Hepatocyte (in vitro differentiated cells): ENCODE measurements around the gene AVPR2. TPM values are rescaled to one million over a fixed set of nuclear protein-coding genes. Genes with fewer than 3 reads are reported as not detected.

Source experiments
- DNase-seq: peaks from one replicate; pipeline ENCODE4 v3.0.0-alpha.2; 2016; ENCODE audit warnings: low spot score
- H2AFZ ChIP-seq: fragments of 200-600 bp; sonication (generic); 2 replicates; pipeline ENCODE4 v1.6.0; 2016; ENCODE audit warnings: antibody characterized with exemption, mild to moderate bottlenecking
- H3K27ac ChIP-seq: fragments of 200-600 bp; sonication (generic); 2 replicates; pipeline ENCODE4 v1.5.1; 2016; ENCODE audit warnings: mild to moderate bottlenecking
- H3K27me3 ChIP-seq: fragments of 200-600 bp; sonication (generic); 2 replicates; pipeline ENCODE4 v1.6.1; 2016
- H3K36me3 ChIP-seq: fragments of 200-600 bp; sonication (generic); replicated peaks from 2 replicates; pipeline ENCODE4 v1.5.1; 2016; ENCODE audit warnings: low read depth; ENCODE audit not compliant: insufficient read depth
- H3K4me1 ChIP-seq: fragments of 200-600 bp; sonication (generic); 2 replicates; pipeline ENCODE4 v1.5.1; 2016; ENCODE audit warnings: mild to moderate bottlenecking, moderate library complexity; ENCODE audit not compliant: insufficient read depth
- H3K4me2 ChIP-seq: fragments of 200-600 bp; sonication (generic); 2 replicates; pipeline ENCODE4 v1.6.0; 2016
- H3K4me3 ChIP-seq: fragments of 200-600 bp; sonication (generic); 2 replicates; pipeline ENCODE4 v1.5.1; 2016; ENCODE audit warnings: mild to moderate bottlenecking
- H3K79me2 ChIP-seq: fragments of 200-600 bp; sonication (generic); 2 replicates; pipeline ENCODE4 v1.6.0; 2017; ENCODE audit warnings: mild to moderate bottlenecking
- H3K9me2 ChIP-seq: fragments of 200-600 bp; sonication (generic); replicated peaks from 2 replicates; pipeline ENCODE4 v1.6.0; 2017; ENCODE audit warnings: mild to moderate bottlenecking; ENCODE audit not compliant: insufficient read depth
- H3K9me3 ChIP-seq: fragments of 200-600 bp; sonication (generic); 2 replicates; pipeline ENCODE4 v1.5.1; 2016; ENCODE audit warnings: low read depth, mild to moderate bottlenecking
- H4K20me1 ChIP-seq: fragments of 200-600 bp; sonication (generic); 2 replicates; pipeline ENCODE4 v1.6.0; 2016; ENCODE audit warnings: mild to moderate bottlenecking; ENCODE audit not compliant: insufficient read depth, poor library complexity, severe bottlenecking
- CTCF ChIP-seq: fragments of 200-600 bp; sonication (generic); IDR thresholded peaks from 2 replicates; pipeline ENCODE4 v1.5.1; 2016; ENCODE audit warnings: antibody characterized with exemption, mild to moderate bottlenecking; ENCODE audit not compliant: poor library complexity
- EZH2 ChIP-seq: fragments of 200-600 bp; sonication (generic); IDR thresholded peaks from 2 replicates; pipeline ENCODE4 v1.6.1; 2016; ENCODE audit warnings: antibody characterized with exemption, mild to moderate bottlenecking, borderline replicate concordance
- EZH2phosphoT487 ChIP-seq: fragments of 200-600 bp; sonication (generic); IDR thresholded peaks from one replicate; pipeline ENCODE4 v1.6.1; 2018; ENCODE audit warnings: antibody characterized with exemption, mild to moderate bottlenecking, low read depth, moderate library complexity; ENCODE audit not compliant: unreplicated experiment, severe bottlenecking
- WGBS: methylation state at CpG from one replicate; pipeline ENCODE4 v1.1.6; 2016; ENCODE audit warnings: low lambda C conversion rate; ENCODE audit errors: missing lambda C conversion rate; 5-methylcytosine and 5-hydroxymethylcytosine counted together
- polyA plus RNA-seq: library from polyadenylated mRNA; unstranded; fragments of >200 nt; fragmentation: Nextera tagmentation; extraction: Ambion mirVana; gene quantifications from 2 replicates; pipeline ENCODE4 v1.2.1, GENCODE V29; 2016
- total RNA-seq: library from RNA; depleted of rRNA; stranded (reverse); fragments of >200 nt; gene quantifications from 2 replicates; pipeline ENCODE4 v1.2.3, GENCODE V29; 2014

Gene AVPR2
- total and polyA plus RNA-seq, 2 experiments from 2014 or later, result not detected

DNA sequence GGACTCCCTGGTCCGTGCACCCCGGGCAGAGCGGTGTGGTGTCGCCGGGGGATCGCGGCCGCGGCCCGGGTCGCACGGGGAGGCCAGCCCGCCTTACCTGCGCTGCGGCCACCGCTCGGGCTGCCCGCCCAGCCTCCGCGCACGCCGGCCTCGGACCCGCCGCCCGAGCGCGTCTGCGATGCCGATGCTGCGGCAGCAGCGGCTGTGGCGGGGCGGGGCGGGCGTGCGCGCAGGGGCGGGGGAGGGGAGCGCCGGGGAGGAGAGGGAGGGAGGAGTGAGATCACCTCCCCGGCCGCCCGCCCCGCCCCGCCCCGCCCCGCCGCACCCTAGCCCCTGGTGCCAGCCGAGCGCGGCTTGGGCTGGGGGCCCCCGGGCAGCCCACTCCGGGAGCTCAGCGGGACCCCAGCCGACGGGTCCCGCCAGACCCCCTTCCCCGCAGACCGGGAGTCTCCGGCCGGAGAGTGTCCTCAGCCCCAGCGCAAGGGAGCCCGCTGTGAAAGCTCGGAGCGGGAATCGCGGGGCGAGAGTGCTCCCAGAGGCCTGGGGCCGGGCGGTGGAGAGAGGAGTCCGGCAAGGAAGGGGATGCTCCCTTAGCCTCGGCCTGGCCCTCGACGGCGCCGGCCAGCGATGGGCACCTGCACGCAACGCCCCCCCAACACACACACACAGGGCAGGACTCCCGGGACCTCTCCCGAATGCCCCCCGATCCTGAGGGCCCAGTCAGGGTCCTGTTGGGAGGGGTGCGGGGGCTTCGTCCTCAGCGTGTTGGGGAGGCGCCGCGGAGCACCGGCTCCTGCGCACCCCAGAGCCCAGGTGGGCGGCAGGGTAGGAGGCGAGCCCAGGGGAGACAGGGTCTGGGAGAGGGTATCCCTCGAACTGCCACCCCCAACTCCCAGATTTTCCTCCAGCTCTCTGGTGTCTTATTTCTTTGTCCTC lies 18.2 kb upstream of the AVPR2 start, which contains the start of gene L1CAM:
Gene L1CAM (minus strand): TSS at position 206 of the 936 bp plus-strand sequence. CDS start 10,337 bp downstream, outside the sequence.
- Histone ChIP-seq H3K4me2 (peak within 1 kb of the TSS; percentile 68), H4K20me1 (no peaks in the 10 kb centered on the region), H3K79me2 (no peaks in the 10 kb centered on the region), H3K27ac (no peak within 1 kb of the TSS), H3K4me1 (no peaks in the 10 kb centered on the region), H3K9me3 (no peaks in the 10 kb centered on the region), H3K27me3 (peaks cover 29% of the 10 kb centered on the region), H3K9me2 (no peaks in the 10 kb centered on the region), H3K4me3 (no peak within 1 kb of the TSS), H3K36me3 (no peaks in the 10 kb centered on the region), H2AFZ (no peak within 1 kb of the TSS)
- 55% methylated on average over 25 of the region's 94 CpGs for WGBS
- TF ChIP-seq EZH2 (peak; percentile 32), EZH2phosphoT487 (no peak), CTCF (no peak)
- no peak for DNase-seq

DNA sequence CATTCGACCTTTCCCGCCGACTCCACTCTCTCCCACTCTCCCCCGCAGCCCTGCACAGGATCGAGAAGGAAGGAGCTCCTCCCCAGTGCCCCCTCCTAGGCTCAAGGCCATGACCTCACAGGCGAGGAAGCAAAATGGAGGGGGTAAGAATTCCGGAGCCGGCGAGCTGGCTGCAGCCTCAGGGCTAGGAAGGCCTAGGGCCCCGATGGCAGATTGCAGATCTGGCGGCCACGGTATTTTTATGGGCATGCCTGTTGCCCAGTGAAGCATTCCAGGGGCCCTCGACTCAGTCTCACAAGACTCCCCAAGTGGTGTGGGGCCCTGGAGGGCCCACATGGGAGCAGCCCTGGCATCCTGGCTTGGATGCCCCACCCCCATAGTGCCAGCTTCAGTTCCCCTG lies 17.6 kb upstream of the AVPR2 start:
- peaks cover 29% of the 10 kb centered on the region for H3K27me3 ChIP-seq
- WGBS, result 52% methylated on average over 13 of the region's 13 CpGs

DNA sequence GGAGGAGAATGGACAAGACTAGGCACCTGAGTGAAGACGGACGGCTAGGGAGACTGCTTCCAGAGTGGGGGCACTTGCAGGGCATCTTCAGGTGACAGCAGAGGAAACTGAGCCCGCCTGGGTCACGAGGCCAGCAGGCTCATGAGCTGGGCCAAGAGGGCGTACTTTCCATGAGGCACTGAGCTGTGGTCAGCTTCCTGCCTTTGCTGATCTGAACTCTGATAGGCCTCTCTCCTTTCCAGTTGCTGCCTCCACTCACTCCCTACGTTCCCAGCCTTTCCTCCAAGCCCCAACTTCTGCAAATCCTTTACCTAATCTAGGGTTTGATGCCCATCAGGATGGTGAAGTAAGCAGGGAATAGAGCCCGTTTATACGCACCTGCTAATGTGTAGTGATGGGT lies 17.1 kb upstream of the AVPR2 start:
- Histone ChIP-seq H3K27ac (no peak overlapping the region), H3K27me3 (peaks cover 29% of the 10 kb centered on the region), H3K9me3 (no peaks in the 10 kb centered on the region), H4K20me1 (no peaks in the 10 kb centered on the region), H2AFZ (no peak overlapping the region), H3K9me2 (no peaks in the 10 kb centered on the region), H3K4me1 (no peaks in the 10 kb centered on the region), H3K36me3 (no peaks in the 10 kb centered on the region), H3K4me3 (no peak overlapping the region), H3K4me2 (no peak overlapping the region), H3K79me2 (no peaks in the 10 kb centered on the region)
- whole genome bisulfite sequencing, result 70% methylated on average over 8 of the region's 8 CpGs
- TF ChIP-seq EZH2 (peak; percentile 1), EZH2phosphoT487 (no peak)
- no peak for DNase-seq

More for the DNA sequence above, 17.6 kb upstream of the AVPR2 start:
- TF ChIP-seq CTCF, result no peak
- TF ChIP-seq EZH2phosphoT487, result no peak
- Histone ChIP-seq H3K4me1 (no peaks in the 10 kb centered on the region), H3K79me2 (no peaks in the 10 kb centered on the region), H3K36me3 (no peaks in the 10 kb centered on the region), H4K20me1 (no peaks in the 10 kb centered on the region), H3K9me2 (no peaks in the 10 kb centered on the region), H3K27ac (no peak overlapping the region), H3K4me3 (no peak overlapping the region), H3K9me3 (no peaks in the 10 kb centered on the region), H3K4me2 (no peak overlapping the region), H2AFZ (no peak overlapping the region)
- DNase-seq, result no peak

DNA sequence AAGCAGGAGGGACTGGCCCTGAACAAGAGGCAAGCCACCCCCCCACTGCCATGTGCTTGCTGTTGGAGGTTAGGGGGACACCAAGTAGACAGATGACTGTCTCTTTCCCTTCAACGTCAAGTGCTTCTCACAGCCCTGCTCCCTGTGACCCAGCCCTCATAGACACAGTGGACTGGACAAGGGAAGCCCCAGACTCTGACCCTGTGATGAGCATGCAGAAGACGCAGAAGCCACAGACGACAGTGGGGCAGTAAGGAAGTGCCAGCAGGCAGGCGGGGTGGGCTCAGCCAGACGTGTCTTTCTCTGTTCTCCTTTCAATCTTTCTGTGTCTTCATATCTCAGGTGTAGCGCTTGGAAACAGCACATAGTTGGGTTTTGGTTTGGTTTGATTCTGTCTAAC lies 16.1 kb upstream of the AVPR2 start:
- Histone ChIP-seq H3K4me1 (no peaks in the 10 kb centered on the region), H3K9me3 (no peaks in the 10 kb centered on the region), H4K20me1 (no peaks in the 10 kb centered on the region), H3K36me3 (no peaks in the 10 kb centered on the region), H3K4me2 (no peak overlapping the region), H3K27me3 (peaks cover 29% of the 10 kb centered on the region), H2AFZ (no peak overlapping the region), H3K79me2 (no peaks in the 10 kb centered on the region), H3K9me2 (no peaks in the 10 kb centered on the region), H3K4me3 (no peak overlapping the region), H3K27ac (no peak overlapping the region)
- no peak for DNase-seq
- 68% methylated on average over 6 of the region's 6 CpGs for WGBS
- TF ChIP-seq CTCF (no peak), EZH2 (no peak), EZH2phosphoT487 (no peak)
